ENCODE data around the gene BEST1. TPM values are rescaled to one million over a fixed set of nuclear protein-coding genes. Genes with fewer than 3 reads are reported as not detected.

The BEST1 gene
- total RNA-seq, 1 experiment from 2014 or later, result 2.3 TPM

GRCh38 chr11:61907871-61908729, 42.1 kb upstream of the BEST1 start:
- POLR2A ChIA-PET, result no interaction called here
- TF ChIP-seq ZBTB33 (IDR thresholded peaks at IDR 0.05; ENCODE audit: extremely low read depth, insufficient replicate concordance, low read length) (no peak), CBX3 (IDR thresholded peaks at IDR 0.05; ENCODE audit: low read depth) (no peak), ZNF274 (IDR thresholded peaks at IDR 0.05; ENCODE audit: low read depth, low read length) (no peak), CTCF (IDR thresholded peaks at IDR 0.05 in 2 of 3, conservative IDR thresholded peaks at IDR 0.05 in 1 of 3; ENCODE audit: borderline replicate concordance in 1 of 3, insufficient read depth in 1 of 3, low read depth in 2 of 3, low read length in 2 of 3) (no peak), MAX (IDR thresholded peaks at IDR 0.05) (no peak), EZH2phosphoT487 (IDR thresholded peaks at IDR 0.05; ENCODE audit: borderline replicate concordance) (no peak), POLR2AphosphoS5 (IDR thresholded peaks at IDR 0.05; ENCODE audit: low read depth, low read length) (no peak), REST (IDR thresholded peaks at IDR 0.05; ENCODE audit: low read depth) (no peak), ELF1 (IDR thresholded peaks at IDR 0.05; ENCODE audit: borderline replicate concordance, low read depth) (no peak), RAD21 (IDR thresholded peaks at IDR 0.05; ENCODE audit: low read depth) (no peak)
- intact Hi-C loops (cut with micrococcal nuclease), result no loop called here
- Histone ChIP-seq H3K27me3 (ENCODE audit: insufficient read depth, low read length) (no peaks in the 10 kb centered on the region), H4K20me1 (ENCODE audit: insufficient read depth) (no peaks in the 10 kb centered on the region), H3K4me3 (replicated peaks in 1 of 2; ENCODE audit: low read depth in 1 of 2, low read length in 2 of 2) (no peak overlapping the region), H3K9me2 (ENCODE audit: insufficient read depth) (no peaks in the 10 kb centered on the region), H3K4me1 (ENCODE audit: control insufficient read depth in 1 of 2, insufficient read depth in 2 of 2, low read length in 2 of 2) (no peaks in the 10 kb centered on the region), H2AFZ (ENCODE audit: low read depth, low read length, poor library complexity, severe bottlenecking) (no peak overlapping the region), H3K9ac (ENCODE audit: low read length) (no peak overlapping the region), H3K36me3 (ENCODE audit: control insufficient read depth in 1 of 2, insufficient read depth in 2 of 2, low read length in 2 of 2) (no peaks in the 10 kb centered on the region), H3K79me2 (ENCODE audit: insufficient read depth, low read length) (no peaks in the 10 kb centered on the region), H3K9me3 (ENCODE audit: control insufficient read depth in 1 of 2, insufficient read depth in 1 of 2, low read depth in 1 of 2, low read length in 2 of 2) (no peaks in the 10 kb centered on the region), H3K27ac (ENCODE audit: low read depth, low read length) (no peak overlapping the region), H3K4me2 (ENCODE audit: low read length) (no peak overlapping the region)
- CTCF ChIA-PET, result interaction anchor here (3.2 kb wide), 1 partner anchor 10 kb away, joined by 21 read pairs; no protein-coding TSS in a partner anchor
- RAD21 ChIA-PET (ENCODE audit: low non-redundant PET in 1 of 2, low total read pairs in 2 of 2, uncharacterized antibody in 2 of 2, unreplicated experiment in 2 of 2), result interaction anchor here in 1 of 2 experiments (0.6 kb wide), 1 partner anchor 42 kb away, joined by 13 read pairs; no protein-coding TSS in a partner anchor
- no TSS peak for BruUV-seq (replicated peaks)
- no peak for DNase-seq (ENCODE audit: low read depth, low spot score)
- no peak for ATAC-seq

Measured in HCT116 (cell line).